Measurements from ENCODE around the gene NLGN4X. TPM values are rescaled to one million over a fixed set of nuclear protein-coding genes. Genes with fewer than 3 reads are reported as not detected.

Gene NLGN4X
- polyA plus RNA-seq, 6 donors from 2014 or later = 0.23 TPM; not detected in 5

DNA sequence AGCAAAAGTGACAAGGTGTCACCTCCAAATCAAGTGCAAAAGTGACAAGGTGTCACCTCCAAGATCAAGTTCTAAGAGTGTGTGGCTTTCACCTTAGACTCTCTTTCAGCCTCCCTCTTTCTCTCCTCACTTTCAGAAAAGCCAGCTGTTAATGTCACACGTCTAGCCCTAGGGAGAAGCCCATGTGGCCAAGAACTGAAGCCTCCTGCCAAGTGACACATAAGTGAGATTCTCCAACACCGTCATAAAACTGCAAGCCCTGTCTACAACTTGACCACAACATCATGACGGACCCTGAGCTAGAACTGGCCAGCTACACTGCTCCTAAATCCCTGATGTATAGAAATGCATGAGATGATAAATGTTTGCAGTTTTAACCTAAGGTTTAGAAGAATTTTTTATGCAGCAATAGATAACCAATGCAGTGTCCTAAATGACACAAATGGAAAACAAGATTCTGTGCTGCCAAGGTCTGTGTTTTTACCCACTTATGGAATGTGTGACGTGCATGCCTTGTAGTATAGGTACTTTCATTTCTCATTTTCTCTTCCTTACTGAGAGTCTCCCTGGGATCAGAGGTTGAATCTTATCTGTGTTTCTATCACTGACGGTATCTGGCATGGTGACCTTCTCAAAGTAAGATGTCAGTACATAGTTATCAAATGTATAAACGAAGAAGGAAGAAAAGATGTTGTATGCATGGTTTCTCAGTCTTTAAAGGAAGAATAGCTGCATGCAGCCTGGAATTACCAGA, 25.0 kb downstream of the NLGN4X start:
- no peaks in the 10 kb centered on the region for H3K27me3 Mint-ChIP-seq
- H3K36me3 Mint-ChIP-seq = no peaks in the 10 kb centered on the region
- no peak for DNase-seq

DNA sequence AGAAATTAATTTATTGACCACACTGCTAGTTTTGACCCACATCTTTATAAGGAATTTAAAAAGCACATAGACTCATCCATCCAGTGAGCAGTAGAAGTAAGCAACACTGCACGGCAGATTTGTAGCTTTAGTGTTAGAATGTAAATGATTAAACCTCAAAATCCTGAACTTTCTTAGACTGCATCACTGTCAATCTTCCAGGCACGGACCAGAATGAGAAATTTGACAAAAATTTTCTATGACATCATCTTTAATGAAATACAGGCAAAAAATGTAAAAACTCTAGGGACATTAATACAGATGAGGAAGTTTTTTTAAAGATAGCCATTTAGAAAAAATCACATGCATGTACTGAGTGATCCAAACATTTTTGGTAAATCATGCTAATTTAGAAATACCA, 29.2 kb downstream of the NLGN4X start:
- ATAC-seq (ENCODE audit: low read depth in 2 of 2) = no peak
- no peaks in the 10 kb centered on the region for H3K36me3 Mint-ChIP-seq
- no peaks in the 10 kb centered on the region for H3K27me3 Mint-ChIP-seq
- no peak overlapping the region for H3K27ac Mint-ChIP-seq
- DNase-seq = no peak
- peaks cover 0 to 6% (median 2%) of the 10 kb centered on the region in 7 donors for H3K9me3 Mint-ChIP-seq
- no peak overlapping the region for H3K4me3 Mint-ChIP-seq
- no peaks in the 10 kb centered on the region for H3K4me1 Mint-ChIP-seq

More for the DNA sequence above, 25.0 kb downstream of the NLGN4X start:
- H3K27ac Mint-ChIP-seq = no peak overlapping the region
- H3K9me3 Mint-ChIP-seq = no peaks in the 10 kb centered on the region
- no peaks in the 10 kb centered on the region for H3K4me1 Mint-ChIP-seq
- no peak for ATAC-seq (ENCODE audit: low read depth in 2 of 2)
- no peak overlapping the region for H3K4me3 Mint-ChIP-seq

DNA sequence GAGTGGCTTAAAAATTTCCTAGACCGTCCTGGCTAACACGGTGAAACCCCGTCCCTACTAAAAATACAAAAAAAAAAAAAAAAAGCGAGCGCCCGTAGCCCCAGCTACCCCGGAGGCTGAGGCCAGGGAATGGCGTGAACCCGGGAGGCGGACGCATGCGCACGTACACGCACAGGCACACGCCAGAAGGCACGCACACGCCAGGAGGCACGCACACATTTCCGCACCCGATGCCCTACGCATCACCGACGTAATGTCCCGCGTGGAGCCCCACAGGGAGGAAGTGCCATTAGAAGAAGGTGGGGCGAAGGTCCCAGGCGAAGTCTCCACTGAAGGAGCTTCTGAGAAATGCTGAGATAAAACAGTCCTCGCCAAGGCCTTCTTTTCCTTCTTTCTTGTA, 41.4 kb downstream of the NLGN4X start:
- ATAC-seq (ENCODE audit: low read depth in 2 of 2) = no peak
- Mint-ChIP-seq H3K4me1 (no peaks in the 10 kb centered on the region), H3K27me3 (no peaks in the 10 kb centered on the region), H3K36me3 (no peaks in the 10 kb centered on the region), H3K4me3 (no peak overlapping the region), H3K27ac (no peak overlapping the region), H3K9me3 (peaks cover 0 to 7% (median 0%) of the 10 kb centered on the region in 7 donors)
- DNase-seq = no peak

DNA sequence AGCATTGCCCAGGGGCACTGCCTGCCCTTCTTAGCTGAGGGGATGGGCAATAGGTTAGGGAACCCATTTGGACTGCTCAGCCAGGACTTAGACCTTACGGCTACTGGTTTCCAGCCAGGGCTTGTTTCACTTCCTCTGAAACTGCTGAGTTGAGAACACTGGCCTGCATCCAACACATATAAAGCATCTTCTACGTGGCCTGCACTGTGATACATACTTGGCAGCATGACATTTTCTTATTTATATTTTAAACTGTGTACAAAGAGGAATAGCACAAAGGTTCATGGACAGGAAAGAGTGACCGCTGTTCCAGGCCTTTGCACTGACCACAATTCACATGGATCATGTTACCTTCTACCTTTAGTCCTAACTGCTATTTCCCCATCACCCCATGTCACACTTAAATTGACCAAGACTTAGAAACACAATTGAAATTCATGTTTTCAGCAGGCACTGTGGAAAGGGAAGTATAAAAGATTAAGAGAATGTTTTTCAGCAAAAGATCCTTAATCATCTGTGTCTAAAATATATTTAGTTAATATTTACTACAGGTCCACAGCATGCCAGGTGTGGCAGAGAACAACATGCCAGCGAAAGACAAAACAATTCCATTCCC, 43.7 kb downstream of the NLGN4X start:
- Mint-ChIP-seq H3K36me3 (no peaks in the 10 kb centered on the region), H3K9me3 (peaks cover 0 to 8% (median 0%) of the 10 kb centered on the region in 7 donors), H3K27ac (no peak overlapping the region), H3K4me1 (no peaks in the 10 kb centered on the region), H3K27me3 (no peaks in the 10 kb centered on the region), H3K4me3 (no peak overlapping the region)
- no peak for DNase-seq
- ATAC-seq (ENCODE audit: low read depth in 2 of 2) = peak; percentile 28 to 35

DNA sequence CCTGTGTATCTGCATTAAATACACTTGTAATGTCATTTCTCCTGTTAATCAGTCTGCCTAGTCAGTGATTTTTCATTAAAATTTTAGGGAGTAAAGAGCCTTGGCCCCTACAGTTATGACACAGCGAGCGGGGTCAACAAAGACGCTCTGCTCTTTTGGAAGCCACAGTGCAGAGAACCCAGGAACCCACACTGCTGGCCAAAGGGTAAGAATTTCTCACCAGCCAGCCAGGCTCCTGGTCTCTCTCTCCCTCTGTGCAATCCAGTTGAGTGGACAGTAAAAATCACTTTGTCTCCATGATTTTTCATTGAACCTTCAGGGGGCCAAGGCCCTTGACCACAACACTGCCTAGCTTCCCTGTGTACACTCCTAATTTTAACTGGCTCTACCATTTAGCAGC, 52.8 kb downstream of the NLGN4X start:
- no peak for DNase-seq
- no peak overlapping the region for H3K27ac Mint-ChIP-seq
- ATAC-seq (ENCODE audit: low read depth in 2 of 2) = no peak
- H3K4me3 Mint-ChIP-seq = no peak overlapping the region
- H3K27me3 Mint-ChIP-seq = no peaks in the 10 kb centered on the region
- H3K4me1 Mint-ChIP-seq = no peaks in the 10 kb centered on the region
- peaks cover 0 to 6% (median 0%) of the 10 kb centered on the region in 7 donors for H3K9me3 Mint-ChIP-seq
- H3K36me3 Mint-ChIP-seq = no peaks in the 10 kb centered on the region

DNA sequence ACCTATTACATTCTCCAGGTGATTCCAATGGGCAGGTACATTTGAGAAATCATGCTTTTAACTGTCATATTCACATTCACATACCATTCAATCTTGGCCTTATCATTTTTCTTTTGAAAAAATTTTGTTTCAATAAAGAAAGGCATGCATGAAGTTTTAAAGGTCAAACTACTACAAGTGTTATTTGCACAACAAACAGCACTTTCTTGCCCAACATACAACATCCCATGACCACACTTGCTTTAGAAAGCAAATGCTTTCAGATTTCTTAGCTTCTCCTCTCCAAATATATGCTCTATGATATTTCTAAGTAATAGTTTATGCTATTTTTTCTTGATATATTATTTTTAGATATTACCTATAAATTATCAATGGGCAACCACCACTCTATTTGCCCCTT, 58.2 kb downstream of the NLGN4X start:
- Mint-ChIP-seq H3K4me1 (no peaks in the 10 kb centered on the region), H3K9me3 (peaks cover 0 to 5% (median 0%) of the 10 kb centered on the region in 7 donors), H3K36me3 (no peaks in the 10 kb centered on the region), H3K4me3 (no peak overlapping the region), H3K27ac (no peak overlapping the region), H3K27me3 (no peaks in the 10 kb centered on the region)
- DNase-seq (no peak), ATAC-seq (ENCODE audit: low read depth in 2 of 2) (no peak)

DNA sequence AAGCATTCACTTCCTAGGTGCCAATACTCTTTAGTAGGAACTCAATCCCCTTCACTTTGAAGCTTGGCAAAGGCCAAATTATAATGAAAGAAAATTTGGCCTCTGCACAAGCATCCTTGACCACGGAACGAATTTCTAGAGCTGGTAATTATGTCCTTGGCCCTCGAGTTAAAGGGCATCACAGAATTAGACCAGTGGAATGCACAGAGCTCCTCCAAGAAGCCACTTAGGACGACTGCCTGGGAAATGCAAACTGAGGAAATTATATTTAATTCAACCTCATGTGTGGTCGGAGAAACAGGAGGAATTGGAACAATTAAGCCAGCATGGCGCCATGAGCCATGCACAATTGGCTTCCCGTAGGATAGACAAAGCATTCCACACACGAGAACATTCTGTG, 59.3 kb downstream of the NLGN4X start:
- DNase-seq = no peak
- H3K4me3 Mint-ChIP-seq = no peak overlapping the region
- H3K4me1 Mint-ChIP-seq = no peaks in the 10 kb centered on the region
- no peak for ATAC-seq (ENCODE audit: low read depth in 2 of 2)
- no peaks in the 10 kb centered on the region for H3K27me3 Mint-ChIP-seq
- H3K9me3 Mint-ChIP-seq = peaks cover 0 to 5% (median 0%) of the 10 kb centered on the region in 7 donors
- H3K36me3 Mint-ChIP-seq = no peaks in the 10 kb centered on the region
- no peak overlapping the region for H3K27ac Mint-ChIP-seq

DNA sequence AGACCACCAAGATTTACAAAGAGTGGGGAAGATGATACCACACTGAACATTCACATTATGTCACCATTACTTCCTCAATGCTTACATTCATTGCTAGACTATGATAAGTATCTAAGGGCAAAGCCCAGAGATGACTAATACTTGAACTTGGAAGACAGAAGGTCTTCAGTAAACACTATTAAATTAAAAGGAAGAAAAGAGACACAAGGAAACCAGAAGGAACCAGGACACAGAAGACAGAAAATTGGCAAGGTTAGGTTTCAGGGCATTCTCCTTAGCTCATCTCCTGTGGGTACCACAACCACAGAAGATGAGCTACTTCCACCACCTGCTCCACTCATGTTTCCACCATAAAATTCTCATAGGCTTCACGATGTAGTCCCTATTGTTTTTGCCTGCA, 64.9 kb downstream of the NLGN4X start:
- no peak for ATAC-seq (ENCODE audit: low read depth in 2 of 2)

DNA sequence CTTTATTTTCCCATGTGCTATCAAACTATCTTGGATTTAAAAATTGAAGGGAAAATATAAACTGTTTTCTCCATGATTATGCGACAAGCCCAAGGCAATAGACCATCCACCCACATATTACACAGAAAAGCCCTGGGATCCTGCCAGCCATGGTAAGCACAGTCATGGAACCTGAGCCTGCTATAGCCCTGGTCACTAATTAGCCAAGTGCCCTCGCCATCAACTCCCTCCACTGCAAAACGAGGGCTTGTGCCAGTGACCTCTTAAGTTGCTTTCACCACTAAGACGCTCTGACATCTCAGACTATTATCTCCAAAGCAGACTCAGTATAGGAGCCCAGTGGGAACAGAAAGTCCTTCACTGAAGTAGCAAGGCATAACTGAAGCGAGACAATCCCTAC, 69.2 kb downstream of the NLGN4X start:
- H3K27me3 Mint-ChIP-seq = no peaks in the 10 kb centered on the region
- no peaks in the 10 kb centered on the region for H3K4me1 Mint-ChIP-seq
- H3K27ac Mint-ChIP-seq = peak overlapping the region in 1 of 6 donors; percentile 33
- ATAC-seq (ENCODE audit: low read depth in 2 of 2) (no peak), DNase-seq (no peak)
- H3K9me3 Mint-ChIP-seq = peaks cover 0 to 7% (median 4%) of the 10 kb centered on the region in 7 donors
- no peak overlapping the region for H3K4me3 Mint-ChIP-seq
- no peaks in the 10 kb centered on the region for H3K36me3 Mint-ChIP-seq

More for the DNA sequence above, 64.9 kb downstream of the NLGN4X start:
- Mint-ChIP-seq H3K9me3 (no peaks in the 10 kb centered on the region), H3K27ac (no peak overlapping the region), H3K4me1 (no peaks in the 10 kb centered on the region), H3K27me3 (no peaks in the 10 kb centered on the region), H3K4me3 (no peak overlapping the region), H3K36me3 (no peaks in the 10 kb centered on the region)
- DNase-seq = no peak

DNA sequence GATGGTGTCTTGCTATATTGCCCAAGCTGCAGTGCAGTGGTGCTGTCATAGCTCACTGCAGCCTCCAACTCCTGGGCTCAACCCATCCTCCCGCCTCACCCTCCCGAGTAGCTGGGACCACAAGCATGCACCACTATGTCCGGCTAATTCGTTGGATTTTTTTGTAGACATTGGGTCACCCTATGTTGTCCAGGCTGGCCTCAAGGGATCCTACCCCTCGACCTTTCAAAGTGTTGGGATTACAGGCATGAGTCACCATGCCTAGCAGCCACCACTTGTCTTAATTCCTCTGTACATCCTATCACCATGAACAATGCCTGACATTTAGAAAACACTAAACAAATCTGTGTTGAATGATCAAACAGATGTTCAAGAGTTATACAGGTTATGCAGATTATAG, 76.7 kb downstream of the NLGN4X start:
- H3K4me3 Mint-ChIP-seq = no peak overlapping the region
- H3K27me3 Mint-ChIP-seq = no peaks in the 10 kb centered on the region
- ATAC-seq (ENCODE audit: low read depth in 2 of 2) (no peak), DNase-seq (no peak)
- H3K27ac Mint-ChIP-seq = no peak overlapping the region
- H3K36me3 Mint-ChIP-seq = no peaks in the 10 kb centered on the region
- no peaks in the 10 kb centered on the region for H3K4me1 Mint-ChIP-seq
- H3K9me3 Mint-ChIP-seq = peaks cover 0 to 11% (median 2%) of the 10 kb centered on the region in 7 donors

DNA sequence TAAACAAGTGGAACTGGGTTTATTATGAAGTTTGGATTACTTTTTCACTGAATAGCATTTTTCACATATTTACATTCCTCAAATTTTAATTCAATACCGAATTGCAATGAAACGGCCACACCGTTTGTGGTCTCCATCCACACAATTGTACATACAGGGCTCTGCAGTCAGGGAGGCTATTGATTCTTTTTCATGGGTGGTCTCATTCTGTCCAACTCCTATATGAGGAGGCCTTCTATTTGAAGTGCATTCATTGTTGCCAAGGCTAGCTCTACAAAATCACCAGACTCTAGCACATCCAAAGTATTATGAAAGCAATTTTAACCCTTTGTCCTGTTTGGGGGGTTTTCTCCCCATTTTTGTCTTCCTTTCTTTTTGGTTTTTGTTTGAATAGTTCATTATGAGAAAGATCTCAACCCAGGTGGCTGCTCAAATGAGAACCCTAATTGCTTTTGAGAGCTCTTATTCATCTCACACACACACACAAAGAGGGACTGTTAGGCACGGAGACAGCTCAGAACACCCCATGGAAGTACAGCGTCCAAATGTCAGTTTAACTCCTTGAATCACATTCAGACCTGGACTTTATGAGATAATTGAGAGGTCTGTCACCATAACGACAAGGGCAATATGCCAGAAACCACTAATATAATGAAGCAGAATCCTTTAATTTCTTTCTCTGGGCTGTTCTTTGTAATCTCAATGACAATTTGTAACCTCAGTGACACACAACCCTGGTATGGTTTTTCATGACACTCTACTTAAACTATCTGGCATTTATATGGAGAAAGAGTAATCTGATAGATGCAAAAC, 79.4 kb downstream of the NLGN4X start:
- DNase-seq (no peak), ATAC-seq (ENCODE audit: low read depth in 2 of 2) (no peak)
- H3K27ac Mint-ChIP-seq = no peak overlapping the region
- no peak overlapping the region for H3K4me3 Mint-ChIP-seq
- no peaks in the 10 kb centered on the region for H3K27me3 Mint-ChIP-seq
- no peaks in the 10 kb centered on the region for H3K4me1 Mint-ChIP-seq
- no peaks in the 10 kb centered on the region for H3K36me3 Mint-ChIP-seq
- peaks cover 0 to 4% (median 1%) of the 10 kb centered on the region in 7 donors for H3K9me3 Mint-ChIP-seq

DNA sequence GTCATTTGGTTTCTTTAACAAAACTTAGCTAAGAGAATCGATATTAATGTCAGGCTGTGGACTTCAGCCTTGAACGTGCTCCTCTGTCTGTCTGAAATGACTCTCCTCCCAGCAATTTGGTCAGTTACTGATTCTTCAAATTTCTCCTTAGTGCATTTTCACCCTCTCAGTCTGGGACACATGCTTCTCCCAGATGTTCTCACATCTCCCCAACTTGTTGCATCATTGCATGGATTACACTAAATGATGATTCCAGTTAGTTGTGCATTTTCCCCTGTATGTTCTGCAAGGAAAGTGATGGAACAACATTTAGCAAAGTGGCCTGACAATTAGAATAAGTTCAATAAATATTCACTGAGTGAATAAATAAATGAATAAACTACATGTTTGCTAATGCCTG, 94.4 kb downstream of the NLGN4X start:
- Mint-ChIP-seq H3K27ac (no peak overlapping the region), H3K27me3 (no peaks in the 10 kb centered on the region), H3K9me3 (peaks cover 0 to 12% (median 2%) of the 10 kb centered on the region in 7 donors), H3K4me3 (no peak overlapping the region), H3K36me3 (no peaks in the 10 kb centered on the region), H3K4me1 (no peaks in the 10 kb centered on the region)
- ATAC-seq (ENCODE audit: low read depth in 2 of 2) (no peak), DNase-seq (no peak)

DNA sequence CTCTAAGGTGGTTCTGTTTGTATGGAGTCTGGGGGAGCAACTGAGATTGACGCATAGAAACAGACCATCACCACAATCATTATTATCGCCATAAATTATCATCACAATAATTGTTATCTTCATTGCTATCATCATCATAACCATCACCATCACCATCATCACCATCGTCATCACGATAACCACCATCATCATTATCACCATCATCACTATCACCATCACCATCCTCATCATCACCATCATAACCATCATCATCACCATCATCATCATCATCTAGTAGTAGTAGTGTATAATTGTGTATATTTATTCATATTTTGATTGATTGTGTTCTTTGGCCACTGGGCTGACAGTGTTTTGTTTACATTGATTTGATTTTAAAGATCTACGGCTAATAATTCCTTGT, 95.7 kb downstream of the NLGN4X start:
- Mint-ChIP-seq H3K36me3 (no peaks in the 10 kb centered on the region), H3K27ac (no peak overlapping the region), H3K4me1 (no peaks in the 10 kb centered on the region), H3K4me3 (no peak overlapping the region), H3K9me3 (peaks cover 0 to 12% (median 2%) of the 10 kb centered on the region in 7 donors), H3K27me3 (no peaks in the 10 kb centered on the region)
- ATAC-seq (ENCODE audit: low read depth in 2 of 2) = no peak
- no peak for DNase-seq

DNA sequence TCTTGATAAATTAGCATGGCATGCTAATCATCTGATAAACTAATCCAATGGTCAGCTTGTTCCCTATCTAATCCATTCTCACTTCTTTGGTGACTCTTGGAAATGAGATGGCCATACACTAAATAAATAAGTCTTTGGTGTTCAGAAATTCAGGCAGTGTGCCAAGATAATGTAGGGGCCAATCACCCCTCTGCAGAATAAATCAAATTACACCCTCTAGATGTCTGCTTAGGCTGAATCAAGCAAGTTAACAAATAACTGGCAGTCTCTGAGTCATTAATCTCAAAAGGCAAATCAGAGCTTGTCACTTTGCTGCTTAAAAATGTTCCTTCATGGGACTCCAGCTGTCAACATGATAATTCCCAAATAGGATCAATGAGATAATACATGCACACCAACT, 97.4 kb downstream of the NLGN4X start:
- peaks cover 0 to 7% (median 0%) of the 10 kb centered on the region in 7 donors for H3K9me3 Mint-ChIP-seq
- ATAC-seq (ENCODE audit: low read depth in 2 of 2) (no peak), DNase-seq (no peak)
- no peak overlapping the region for H3K4me3 Mint-ChIP-seq
- no peaks in the 10 kb centered on the region for H3K27me3 Mint-ChIP-seq
- H3K36me3 Mint-ChIP-seq = no peaks in the 10 kb centered on the region
- H3K4me1 Mint-ChIP-seq = no peaks in the 10 kb centered on the region
- H3K27ac Mint-ChIP-seq = no peak overlapping the region
